PC-3 (cell line): ENCODE measurements around the gene CCNDBP1.
A peak's percentile ranks its signal among the peaks of the same experiment; 100 is the strongest.

Experiments
- EZH2 ChIP-seq: fragments of 300-600 bp; sonication (generic); IDR thresholded peaks from one replicate; pipeline ENCODE4 v1.6.1; 2017; ENCODE audit warnings: antibody characterized with exemption, mild to moderate bottlenecking, low read length; ENCODE audit not compliant: unreplicated experiment
- EZH2phosphoT487 ChIP-seq: fragments of 300-600 bp; sonication (generic); IDR thresholded peaks from 2 replicates; pipeline ENCODE4 v1.6.1; 2018; ENCODE audit warnings: mild to moderate bottlenecking, antibody characterized with exemption, low read length, borderline replicate concordance
- TF ChIP-seq, protein P1 (sequence below): fragments of 300-600 bp; sonication (generic); conservative IDR thresholded peaks from 2 replicates; pipeline ENCODE4 v1.5.1; 2017; ENCODE audit warnings: antibody characterized with exemption, low read depth, mild to moderate bottlenecking, low read length

DNA sequence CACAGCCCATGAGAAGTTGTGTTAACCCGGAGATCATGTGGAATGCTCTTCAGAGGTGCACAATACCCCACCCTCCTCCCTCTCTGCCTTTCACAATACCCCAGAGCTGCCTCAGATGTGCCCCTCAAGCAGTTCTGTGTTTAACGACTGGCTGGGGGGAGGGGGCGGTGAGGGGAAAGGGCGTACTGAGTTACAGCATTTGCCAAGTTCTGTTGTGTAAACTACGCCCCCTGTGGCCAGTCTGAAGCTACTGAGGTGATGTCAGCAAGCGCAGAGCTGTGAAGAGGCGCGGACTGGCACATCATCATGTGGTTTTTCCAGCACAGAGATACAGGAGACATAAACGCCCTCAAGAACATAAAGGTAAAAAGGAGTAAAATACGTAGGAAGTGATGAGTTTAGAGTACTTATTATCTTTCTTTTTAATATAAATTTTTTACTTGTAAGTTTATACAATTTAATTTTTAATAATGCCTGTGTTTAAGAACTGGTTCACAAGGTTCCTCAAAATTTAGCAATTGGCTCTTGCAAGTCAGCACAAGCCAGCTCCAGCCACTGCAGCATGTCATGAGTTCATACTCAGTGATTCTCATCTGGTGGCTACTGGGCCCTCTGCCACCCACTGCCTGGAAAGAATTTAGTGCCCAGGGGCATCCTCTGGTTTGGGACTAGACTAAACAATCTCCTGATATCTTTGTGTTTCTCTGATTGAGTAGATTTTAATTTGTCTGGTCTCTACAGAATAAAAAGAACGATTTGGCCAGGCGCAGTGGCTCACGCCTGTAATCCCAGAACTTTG lies 33.9 kb downstream of the CCNDBP1 start:
- TF ChIP-seq, protein P1, sequence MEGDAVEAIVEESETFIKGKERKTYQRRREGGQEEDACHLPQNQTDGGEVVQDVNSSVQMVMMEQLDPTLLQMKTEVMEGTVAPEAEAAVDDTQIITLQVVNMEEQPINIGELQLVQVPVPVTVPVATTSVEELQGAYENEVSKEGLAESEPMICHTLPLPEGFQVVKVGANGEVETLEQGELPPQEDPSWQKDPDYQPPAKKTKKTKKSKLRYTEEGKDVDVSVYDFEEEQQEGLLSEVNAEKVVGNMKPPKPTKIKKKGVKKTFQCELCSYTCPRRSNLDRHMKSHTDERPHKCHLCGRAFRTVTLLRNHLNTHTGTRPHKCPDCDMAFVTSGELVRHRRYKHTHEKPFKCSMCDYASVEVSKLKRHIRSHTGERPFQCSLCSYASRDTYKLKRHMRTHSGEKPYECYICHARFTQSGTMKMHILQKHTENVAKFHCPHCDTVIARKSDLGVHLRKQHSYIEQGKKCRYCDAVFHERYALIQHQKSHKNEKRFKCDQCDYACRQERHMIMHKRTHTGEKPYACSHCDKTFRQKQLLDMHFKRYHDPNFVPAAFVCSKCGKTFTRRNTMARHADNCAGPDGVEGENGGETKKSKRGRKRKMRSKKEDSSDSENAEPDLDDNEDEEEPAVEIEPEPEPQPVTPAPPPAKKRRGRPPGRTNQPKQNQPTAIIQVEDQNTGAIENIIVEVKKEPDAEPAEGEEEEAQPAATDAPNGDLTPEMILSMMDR, result peak; percentile 41; the same call in 1 of the 2 replicates
- no peak for TF ChIP-seq EZH2
- TF ChIP-seq EZH2phosphoT487, result no peak
